MCF 10A (cell line): ENCODE measurements around the gene WDFY1. TPM values are rescaled to one million over a fixed set of nuclear protein-coding genes. Genes with fewer than 3 reads are reported as not detected.

Experiments used
- BruUV-seq: library from RNA; stranded (reverse); fragments of 400-500 nt; replicated peaks from 2 replicates; lab custom pipeline; 2021; lab: Mats Ljungman, UMichigan
- CTCF ChIA-PET: fragments of 300-600 bp; sonication (Branson Sonifier 250); formaldehyde crosslinking; extraction: SDS; loops from one replicate; lab custom pipeline; 2021; ENCODE audit warnings: antibody characterized with exemption, inconsistent platforms; lab: Yijun Ruan, JAX
- POLR2A ChIA-PET: fragments of 300-600, 350-650 bp; sonication (Branson Sonifier 250); formaldehyde crosslinking; extraction: SDS; loops from one replicate; lab custom pipeline; 2020; ENCODE audit warnings: antibody characterized with exemption, inconsistent platforms; lab: Yijun Ruan, JAX
- DNase-seq: peaks from one replicate; pipeline ENCODE4 v3.0.0-alpha.2; 2018; ENCODE audit not compliant: unreplicated experiment
- H3K27ac Mint-ChIP-seq: one replicate; pipeline ENCODE4 v1.8.0; 2022; ENCODE audit warnings: mild to moderate bottlenecking, low read depth, mixed read lengths; ENCODE audit not compliant: unreplicated experiment
- H3K27me3 Mint-ChIP-seq: one replicate; pipeline ENCODE4 v1.8.0; 2022; ENCODE audit warnings: mixed read lengths; ENCODE audit not compliant: insufficient read depth, unreplicated experiment
- H3K36me3 Mint-ChIP-seq: one replicate; pipeline ENCODE4 v1.8.0; 2022; ENCODE audit warnings: mild to moderate bottlenecking, moderate library complexity, mixed read lengths; ENCODE audit not compliant: insufficient read depth, unreplicated experiment
- H3K4me1 Mint-ChIP-seq: one replicate; pipeline ENCODE4 v1.8.0; 2022; ENCODE audit warnings: mixed read lengths; ENCODE audit not compliant: insufficient read depth, unreplicated experiment
- H3K4me3 Mint-ChIP-seq: one replicate; pipeline ENCODE4 v1.8.0; 2022; ENCODE audit warnings: mild to moderate bottlenecking, moderate library complexity, mixed read lengths; ENCODE audit not compliant: unreplicated experiment
- H3K9me3 Mint-ChIP-seq: one replicate; pipeline ENCODE4 v1.8.0; 2022; ENCODE audit warnings: mixed read lengths; ENCODE audit not compliant: unreplicated experiment
- intact Hi-C: fragments of 100-400 bp; cut with micrococcal nuclease; formaldehyde crosslinking; loops from 2 replicates; pipeline ENCODE4 v1.14.1; 2022
- total RNA-seq: library from RNA; stranded (reverse); gene quantifications from 2 replicates; pipeline ENCODE4 v1.2.3, GENCODE V29; 2022
- TF ChIP-seq, protein P1 (sequence below): fragments of 200-600 bp; IDR thresholded peaks from one replicate; pipeline ENCODE4 v1.8.0; 2022; ENCODE audit warnings: antibody characterized with exemption, mild to moderate bottlenecking; ENCODE audit not compliant: unreplicated experiment

The WDFY1 gene
- total RNA-seq, 1 experiment from 2014 or later = 36.9 TPM

DNA sequence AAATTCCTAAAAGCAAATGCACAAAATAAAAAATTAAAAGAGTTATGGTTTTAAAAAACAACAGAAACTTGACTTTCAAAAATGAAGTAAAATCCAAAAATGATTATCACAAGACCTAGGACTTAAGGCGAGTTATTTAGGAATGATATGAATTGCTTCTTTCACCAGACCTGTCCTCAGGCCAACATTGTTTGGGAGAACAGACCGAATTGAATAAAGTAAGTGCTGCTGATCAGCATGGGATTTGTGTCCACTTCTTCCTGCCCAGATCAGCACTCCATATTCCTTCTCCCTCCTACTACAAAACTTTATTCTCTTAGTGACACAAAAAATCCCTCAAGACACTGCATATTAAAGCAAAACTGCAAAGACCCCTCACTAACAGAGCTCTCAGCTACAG, 39.1 kb downstream of the WDFY1 start:
- no peak for DNase-seq
- BruUV-seq = no TSS peak
- POLR2A ChIA-PET = interaction anchor here (0.6 kb wide), 1 partner anchor 59 kb away, joined by 3 read pairs; no protein-coding TSS in a partner anchor
- H3K9me3 Mint-ChIP-seq = no peaks in the 10 kb centered on the region
- CTCF ChIA-PET = interaction anchor here (0.8 to 1.0 kb wide), 2 partner anchors 9 to 10 kb away, joined by 3 read pairs; no protein-coding TSS in a partner anchor
- intact Hi-C loops = no loop called here
- no peak overlapping the region for H3K27ac Mint-ChIP-seq
- H3K36me3 Mint-ChIP-seq = peaks cover 57% of the 10 kb centered on the region
- no peaks in the 10 kb centered on the region for H3K27me3 Mint-ChIP-seq
- TF ChIP-seq, protein P1, sequence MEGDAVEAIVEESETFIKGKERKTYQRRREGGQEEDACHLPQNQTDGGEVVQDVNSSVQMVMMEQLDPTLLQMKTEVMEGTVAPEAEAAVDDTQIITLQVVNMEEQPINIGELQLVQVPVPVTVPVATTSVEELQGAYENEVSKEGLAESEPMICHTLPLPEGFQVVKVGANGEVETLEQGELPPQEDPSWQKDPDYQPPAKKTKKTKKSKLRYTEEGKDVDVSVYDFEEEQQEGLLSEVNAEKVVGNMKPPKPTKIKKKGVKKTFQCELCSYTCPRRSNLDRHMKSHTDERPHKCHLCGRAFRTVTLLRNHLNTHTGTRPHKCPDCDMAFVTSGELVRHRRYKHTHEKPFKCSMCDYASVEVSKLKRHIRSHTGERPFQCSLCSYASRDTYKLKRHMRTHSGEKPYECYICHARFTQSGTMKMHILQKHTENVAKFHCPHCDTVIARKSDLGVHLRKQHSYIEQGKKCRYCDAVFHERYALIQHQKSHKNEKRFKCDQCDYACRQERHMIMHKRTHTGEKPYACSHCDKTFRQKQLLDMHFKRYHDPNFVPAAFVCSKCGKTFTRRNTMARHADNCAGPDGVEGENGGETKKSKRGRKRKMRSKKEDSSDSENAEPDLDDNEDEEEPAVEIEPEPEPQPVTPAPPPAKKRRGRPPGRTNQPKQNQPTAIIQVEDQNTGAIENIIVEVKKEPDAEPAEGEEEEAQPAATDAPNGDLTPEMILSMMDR = no peak
- peaks cover 11% of the 10 kb centered on the region for H3K4me1 Mint-ChIP-seq
- H3K4me3 Mint-ChIP-seq = no peak overlapping the region

- no peak overlapping the region for H3K4me3 Mint-ChIP-seq
- BruUV-seq = no TSS peak
- peaks cover 3% of the 10 kb centered on the region for H3K4me1 Mint-ChIP-seq
- no peak overlapping the region for H3K27ac Mint-ChIP-seq
- TF ChIP-seq, protein P1 = no peak
- no peaks in the 10 kb centered on the region for H3K27me3 Mint-ChIP-seq
- POLR2A ChIA-PET = interaction anchor here (0.6 to 1.3 kb wide), 2 partner anchors 42 to 644 kb away, joined by 3 to 6 read pairs; no protein-coding TSS in a partner anchor
- no peak for DNase-seq
- peaks cover 66% of the 10 kb centered on the region for H3K36me3 Mint-ChIP-seq
- no peaks in the 10 kb centered on the region for H3K9me3 Mint-ChIP-seq
- intact Hi-C loops = no loop called here
- CTCF ChIA-PET = interaction anchor here (0.9 to 1.4 kb wide), 3 partner anchors 10 to 381 kb away, joined by 3 read pairs; no protein-coding TSS in a partner anchor
These were observed 43.3 kb downstream of the WDFY1 start for GRCh38 chr2:223901854-223902253.

GRCh38 chr2:223901311-223901710, 43.8 kb downstream of the WDFY1 start:
- POLR2A ChIA-PET = interaction anchor here (0.7 kb wide), 1 partner anchor 24 kb away, joined by 3 read pairs; no protein-coding TSS in a partner anchor
- no TSS peak for BruUV-seq
- Mint-ChIP-seq H3K27ac (no peak overlapping the region), H3K9me3 (no peaks in the 10 kb centered on the region), H3K4me3 (no peak overlapping the region), H3K4me1 (peaks cover 5% of the 10 kb centered on the region), H3K27me3 (no peaks in the 10 kb centered on the region), H3K36me3 (peaks cover 64% of the 10 kb centered on the region)
- TF ChIP-seq, protein P1 = no peak
- no peak for DNase-seq
- intact Hi-C loops = no loop called here
- CTCF ChIA-PET = interaction anchor here (0.6 to 1.4 kb wide), 2 partner anchors 32 to 381 kb away, joined by 3 read pairs; no protein-coding TSS in a partner anchor

- no peak for DNase-seq
- peaks cover 7% of the 10 kb centered on the region for H3K4me1 Mint-ChIP-seq
- no peak overlapping the region for H3K4me3 Mint-ChIP-seq
- CTCF ChIA-PET = interaction anchor here (0.6 kb wide), 1 partner anchor 33 kb away, joined by 3 read pairs; no protein-coding TSS in a partner anchor
- TF ChIP-seq, protein P1 = no peak
- H3K27me3 Mint-ChIP-seq = no peaks in the 10 kb centered on the region
- H3K27ac Mint-ChIP-seq = no peak overlapping the region
- peaks cover 56% of the 10 kb centered on the region for H3K36me3 Mint-ChIP-seq
- intact Hi-C loops = no loop called here
- no peaks in the 10 kb centered on the region for H3K9me3 Mint-ChIP-seq
- BruUV-seq = no TSS peak
- POLR2A ChIA-PET = interaction anchor here (0.7 kb wide), 1 partner anchor 24 kb away, joined by 3 read pairs; no protein-coding TSS in a partner anchor
These were observed 44.6 kb downstream of the WDFY1 start for GRCh38 chr2:223900531-223900930.
